Activated T-helper 1 cell treated with anti-CD3 and anti-CD28 coated beads, Interleukin-12 subunit alpha, Interleukin-12 subunit beta, Interleukin-2, Interleukin-4 antibody, amounts not matched to agents 30 ng/mL and 10 ng/mL and 1 ng/mL, durations not matched to agents 14 hours and 24 hours and 36 hours (primary cell): ENCODE results near the gene MCM5. TPM values are rescaled to one million over a fixed set of nuclear protein-coding genes. Genes with fewer than 3 reads are reported as not detected.

Source experiments
- DNase-seq: peaks from one replicate; pipeline ENCODE4 v3.0.0; 2021; ENCODE audit warnings: low spot score
- H3K27ac Mint-ChIP-seq: one replicate; pipeline ENCODE4 v1.8.0; 2021; ENCODE audit warnings: mild to moderate bottlenecking, mixed read lengths
- H3K27me3 Mint-ChIP-seq: one replicate; pipeline ENCODE4 v1.8.0; 2022; ENCODE audit warnings: mild to moderate bottlenecking, moderate library complexity, mixed read lengths; ENCODE audit not compliant: insufficient read depth
- H3K36me3 Mint-ChIP-seq: one replicate; pipeline ENCODE4 v1.8.0; 2021; ENCODE audit warnings: low read depth, mixed read lengths
- H3K4me1 Mint-ChIP-seq: one replicate; pipeline ENCODE4 v1.8.0; 2021; ENCODE audit warnings: low read depth, mixed read lengths
- H3K4me3 Mint-ChIP-seq: one replicate; pipeline ENCODE4 v1.8.0; 2021; ENCODE audit warnings: mild to moderate bottlenecking, moderate library complexity, mixed read lengths
- H3K9me3 Mint-ChIP-seq: one replicate; pipeline ENCODE4 v1.8.0; 2021; ENCODE audit warnings: mixed read lengths
- intact Hi-C: fragments of 100-400 bp; cut with micrococcal nuclease; formaldehyde crosslinking; loops from one replicate; pipeline ENCODE4 v1.15.1; 2024
- total RNA-seq: library from RNA; stranded (reverse); gene quantifications from 2 replicates; pipeline ENCODE4 v1.2.3, GENCODE V29; 2022

The MCM5 gene
- total RNA-seq, 1 donor from 2014 or later: 307 TPM

DNA sequence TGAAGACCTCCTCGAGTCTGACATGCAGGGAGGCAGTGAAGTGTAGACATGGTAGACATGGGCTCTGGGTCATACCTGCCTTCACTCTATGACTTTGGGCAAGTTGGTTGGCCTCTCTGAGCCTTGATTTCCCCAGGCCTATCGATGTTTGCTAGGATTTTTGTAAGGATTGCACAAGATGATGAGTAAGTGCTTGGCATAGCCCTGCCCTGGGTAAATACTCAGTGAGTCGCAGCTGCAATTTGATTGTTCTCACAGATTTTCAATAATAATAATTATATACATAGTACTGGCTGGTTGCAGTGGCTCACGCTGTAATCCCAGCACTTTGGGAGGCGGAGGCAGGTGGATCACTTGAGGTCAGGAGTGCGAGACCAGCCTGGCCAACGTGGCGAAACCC lies 18.1 kb downstream of the MCM5 start:
- no peaks in the 10 kb centered on the region for H3K27me3 Mint-ChIP-seq
- DNase-seq: no peak
- H3K36me3 Mint-ChIP-seq: peaks cover 47% of the 10 kb centered on the region

DNA sequence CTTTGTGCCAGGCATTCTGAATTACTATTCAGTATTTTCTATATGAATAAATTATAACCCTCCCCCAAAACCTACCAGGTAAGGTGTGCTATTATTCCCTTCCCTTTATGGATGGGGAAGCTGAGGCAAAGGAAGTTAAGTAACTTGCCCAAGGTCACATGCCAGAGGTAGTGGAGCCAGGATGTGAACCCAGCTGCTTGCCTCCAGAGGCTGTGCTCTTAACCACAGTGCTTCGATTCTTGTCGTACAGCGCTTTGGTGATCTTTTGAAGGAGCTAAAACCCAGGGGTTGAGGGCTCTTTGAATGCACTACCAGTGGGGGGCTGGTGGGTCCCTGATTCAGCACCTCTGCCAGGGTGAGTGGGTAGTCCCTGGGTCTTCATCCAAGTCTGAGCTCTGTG lies 18.8 kb downstream of the MCM5 start:
- H3K4me3 Mint-ChIP-seq: no peak overlapping the region
- no peaks in the 10 kb centered on the region for H3K4me1 Mint-ChIP-seq
- no peak overlapping the region for H3K27ac Mint-ChIP-seq
- no peak for DNase-seq
- H3K27me3 Mint-ChIP-seq: no peaks in the 10 kb centered on the region
- intact Hi-C loops: no loop called here
- no peaks in the 10 kb centered on the region for H3K9me3 Mint-ChIP-seq
- peaks cover 47% of the 10 kb centered on the region for H3K36me3 Mint-ChIP-seq

More for the DNA sequence above, 18.1 kb downstream of the MCM5 start:
- intact Hi-C loops: no loop called here
- no peaks in the 10 kb centered on the region for H3K4me1 Mint-ChIP-seq
- no peak overlapping the region for H3K27ac Mint-ChIP-seq
- H3K4me3 Mint-ChIP-seq: no peak overlapping the region
- no peaks in the 10 kb centered on the region for H3K9me3 Mint-ChIP-seq

DNA sequence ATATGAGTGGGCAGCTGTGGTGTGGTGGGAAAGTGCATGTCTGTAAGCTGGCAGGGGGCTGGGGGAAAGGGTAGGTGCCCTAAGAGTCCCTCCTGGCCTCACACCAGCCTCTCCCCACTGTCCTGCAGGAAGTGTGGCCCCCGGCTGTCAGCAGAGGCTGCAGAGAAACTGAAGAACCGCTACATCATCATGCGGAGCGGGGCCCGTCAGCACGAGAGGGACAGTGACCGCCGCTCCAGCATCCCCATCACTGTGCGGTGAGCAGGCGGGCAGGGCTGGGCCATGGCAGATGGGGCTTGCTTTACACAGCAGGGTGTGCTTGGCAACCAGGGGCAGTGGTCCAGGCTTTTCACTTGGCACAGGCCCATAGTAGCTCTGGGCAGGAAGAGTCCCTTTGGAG lies 19.8 kb downstream of the MCM5 start:
- intact Hi-C loops: no loop called here
- DNase-seq: no peak
- Mint-ChIP-seq H3K4me1 (no peaks in the 10 kb centered on the region), H3K9me3 (no peaks in the 10 kb centered on the region), H3K4me3 (no peak overlapping the region), H3K36me3 (peaks cover 52% of the 10 kb centered on the region), H3K27me3 (no peaks in the 10 kb centered on the region), H3K27ac (no peak overlapping the region)

DNA sequence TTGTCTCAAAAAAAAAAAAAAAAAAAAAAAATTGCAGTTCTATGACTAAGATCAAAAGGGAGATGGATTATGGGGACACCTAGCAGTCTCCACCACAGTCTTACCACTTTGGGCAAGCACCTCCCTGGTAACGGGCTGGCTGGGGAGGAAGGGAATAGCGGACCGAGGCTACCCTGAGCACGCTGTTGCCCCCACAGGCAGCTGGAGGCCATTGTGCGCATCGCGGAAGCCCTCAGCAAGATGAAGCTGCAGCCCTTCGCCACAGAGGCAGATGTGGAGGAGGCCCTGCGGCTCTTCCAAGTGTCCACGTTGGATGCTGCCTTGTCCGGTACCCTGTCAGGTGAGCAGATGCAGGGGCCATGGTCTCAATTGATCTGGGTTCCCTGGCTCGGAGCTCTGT lies 21.2 kb downstream of the MCM5 start:
- Mint-ChIP-seq H3K27me3 (no peaks in the 10 kb centered on the region), H3K36me3 (peaks cover 48% of the 10 kb centered on the region), H3K4me1 (no peaks in the 10 kb centered on the region), H3K9me3 (no peaks in the 10 kb centered on the region), H3K4me3 (no peak overlapping the region), H3K27ac (no peak overlapping the region)
- intact Hi-C loops: no loop called here
- no peak for DNase-seq

DNA sequence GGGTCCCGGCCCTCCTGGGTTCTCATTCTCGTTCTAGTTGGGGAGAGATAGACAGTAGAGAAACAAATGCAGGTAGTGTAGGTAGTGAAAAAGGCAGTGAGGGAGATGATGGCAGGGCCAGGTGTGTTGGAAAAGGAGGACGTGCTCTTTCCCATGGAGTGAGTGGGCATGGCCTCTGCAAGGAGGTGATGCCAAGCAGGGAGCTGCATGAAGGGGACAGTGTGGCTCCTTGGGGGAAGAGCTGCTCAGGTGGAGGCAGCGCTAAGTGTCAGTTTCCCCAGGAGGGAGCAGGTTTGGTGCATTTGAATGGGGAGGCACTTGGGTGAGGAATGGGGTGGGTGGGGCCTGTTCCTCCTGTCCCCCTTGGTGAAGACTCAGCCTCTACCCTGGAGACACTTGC lies 22.2 kb downstream of the MCM5 start:
- DNase-seq: no peak
- peaks cover 44% of the 10 kb centered on the region for H3K36me3 Mint-ChIP-seq
- H3K4me3 Mint-ChIP-seq: no peak overlapping the region
- no peaks in the 10 kb centered on the region for H3K27me3 Mint-ChIP-seq
- intact Hi-C loops: no loop called here
- H3K9me3 Mint-ChIP-seq: no peaks in the 10 kb centered on the region
- no peaks in the 10 kb centered on the region for H3K4me1 Mint-ChIP-seq
- H3K27ac Mint-ChIP-seq: no peak overlapping the region

DNA sequence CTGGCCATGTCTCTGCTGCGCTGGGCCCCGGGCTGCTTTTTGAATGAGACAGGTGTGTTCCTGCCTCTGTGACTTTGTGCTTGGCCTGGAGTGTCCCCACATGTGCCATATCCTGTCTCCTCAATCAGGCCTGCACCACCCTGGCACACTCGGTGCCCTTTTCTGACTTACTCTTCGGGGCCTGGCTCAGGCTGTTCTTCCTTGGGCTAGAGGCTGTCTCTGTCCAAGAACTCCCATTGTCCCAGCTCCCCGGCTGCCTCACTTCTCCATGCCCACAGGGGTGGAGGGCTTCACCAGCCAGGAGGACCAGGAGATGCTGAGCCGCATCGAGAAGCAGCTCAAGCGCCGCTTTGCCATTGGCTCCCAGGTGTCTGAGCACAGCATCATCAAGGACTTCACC lies 23.0 kb downstream of the MCM5 start:
- Mint-ChIP-seq H3K4me1 (no peaks in the 10 kb centered on the region), H3K9me3 (no peaks in the 10 kb centered on the region), H3K27ac (no peak overlapping the region), H3K36me3 (peaks cover 42% of the 10 kb centered on the region), H3K27me3 (no peaks in the 10 kb centered on the region), H3K4me3 (no peak overlapping the region)
- intact Hi-C loops: no loop called here
- no peak for DNase-seq

DNA sequence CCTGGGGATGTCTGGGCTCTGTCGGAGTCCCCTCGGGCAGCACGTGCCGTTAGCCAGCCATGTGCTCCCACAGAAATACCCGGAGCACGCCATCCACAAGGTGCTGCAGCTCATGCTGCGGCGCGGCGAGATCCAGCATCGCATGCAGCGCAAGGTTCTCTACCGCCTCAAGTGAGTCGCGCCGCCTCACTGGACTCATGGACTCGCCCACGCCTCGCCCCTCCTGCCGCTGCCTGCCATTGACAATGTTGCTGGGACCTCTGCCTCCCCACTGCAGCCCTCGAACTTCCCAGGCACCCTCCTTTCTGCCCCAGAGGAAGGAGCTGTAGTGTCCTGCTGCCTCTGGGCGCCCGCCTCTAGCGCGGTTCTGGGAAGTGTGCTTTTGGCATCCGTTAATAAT lies 24.1 kb downstream of the MCM5 start:
- H3K4me3 Mint-ChIP-seq: no peak overlapping the region
- no peaks in the 10 kb centered on the region for H3K4me1 Mint-ChIP-seq
- no peaks in the 10 kb centered on the region for H3K27me3 Mint-ChIP-seq
- H3K27ac Mint-ChIP-seq: peak overlapping the region; percentile 52
- peaks cover 38% of the 10 kb centered on the region for H3K36me3 Mint-ChIP-seq
- intact Hi-C loops: no loop called here
- no peak for DNase-seq
- H3K9me3 Mint-ChIP-seq: no peaks in the 10 kb centered on the region

DNA sequence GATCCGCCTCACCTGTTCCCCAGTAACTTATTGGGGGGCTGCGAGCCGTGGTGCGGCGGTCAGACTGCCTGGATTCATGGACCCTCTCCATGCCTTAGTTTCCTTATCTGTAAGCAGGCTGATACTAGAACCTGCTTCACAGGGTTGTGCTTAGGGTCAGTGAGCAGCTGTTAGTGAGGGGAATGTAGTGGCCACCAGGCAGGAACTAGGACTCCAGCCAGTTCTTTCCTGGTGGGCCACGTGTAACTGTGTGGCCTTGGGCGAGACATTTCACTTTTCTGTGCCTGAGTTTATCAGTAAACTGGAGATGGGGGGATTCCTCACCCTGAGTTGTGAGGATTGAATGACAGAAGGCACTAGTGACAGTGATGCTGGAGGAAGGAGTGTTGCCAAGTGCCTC lies 24.8 kb downstream of the MCM5 start:
- intact Hi-C loops: no loop called here
- no peaks in the 10 kb centered on the region for H3K4me1 Mint-ChIP-seq
- peaks cover 38% of the 10 kb centered on the region for H3K36me3 Mint-ChIP-seq

DNA sequence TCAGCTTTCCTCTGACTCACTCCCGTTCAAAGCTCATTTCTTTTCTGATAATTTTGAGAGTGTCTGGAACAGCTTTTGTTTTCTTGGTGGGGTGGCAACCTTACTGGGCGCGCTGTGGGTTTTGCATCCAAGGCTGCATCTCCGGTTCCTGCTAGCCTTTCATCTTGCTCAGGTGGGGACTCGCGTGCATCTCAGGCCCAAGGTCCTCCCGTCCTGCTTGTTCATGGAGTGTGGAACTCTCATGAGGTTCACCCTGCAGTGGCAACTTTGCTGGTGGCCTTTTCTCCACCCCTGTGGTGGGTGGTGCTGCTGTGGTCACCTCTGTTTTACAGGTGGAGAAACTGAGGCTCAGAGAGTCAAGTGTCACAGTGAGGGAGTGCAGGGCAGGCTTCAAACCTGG lies 25.6 kb downstream of the MCM5 start:
- Mint-ChIP-seq H3K27ac (no peak overlapping the region), H3K36me3 (peaks cover 42% of the 10 kb centered on the region), H3K4me3 (no peak overlapping the region), H3K27me3 (no peaks in the 10 kb centered on the region), H3K4me1 (no peaks in the 10 kb centered on the region), H3K9me3 (no peaks in the 10 kb centered on the region)
- intact Hi-C loops: no loop called here
- no peak for DNase-seq

More for the DNA sequence above, 24.8 kb downstream of the MCM5 start:
- Mint-ChIP-seq H3K27me3 (no peaks in the 10 kb centered on the region), H3K9me3 (no peaks in the 10 kb centered on the region), H3K27ac (no peak overlapping the region), H3K4me3 (no peak overlapping the region)
- DNase-seq: no peak

DNA sequence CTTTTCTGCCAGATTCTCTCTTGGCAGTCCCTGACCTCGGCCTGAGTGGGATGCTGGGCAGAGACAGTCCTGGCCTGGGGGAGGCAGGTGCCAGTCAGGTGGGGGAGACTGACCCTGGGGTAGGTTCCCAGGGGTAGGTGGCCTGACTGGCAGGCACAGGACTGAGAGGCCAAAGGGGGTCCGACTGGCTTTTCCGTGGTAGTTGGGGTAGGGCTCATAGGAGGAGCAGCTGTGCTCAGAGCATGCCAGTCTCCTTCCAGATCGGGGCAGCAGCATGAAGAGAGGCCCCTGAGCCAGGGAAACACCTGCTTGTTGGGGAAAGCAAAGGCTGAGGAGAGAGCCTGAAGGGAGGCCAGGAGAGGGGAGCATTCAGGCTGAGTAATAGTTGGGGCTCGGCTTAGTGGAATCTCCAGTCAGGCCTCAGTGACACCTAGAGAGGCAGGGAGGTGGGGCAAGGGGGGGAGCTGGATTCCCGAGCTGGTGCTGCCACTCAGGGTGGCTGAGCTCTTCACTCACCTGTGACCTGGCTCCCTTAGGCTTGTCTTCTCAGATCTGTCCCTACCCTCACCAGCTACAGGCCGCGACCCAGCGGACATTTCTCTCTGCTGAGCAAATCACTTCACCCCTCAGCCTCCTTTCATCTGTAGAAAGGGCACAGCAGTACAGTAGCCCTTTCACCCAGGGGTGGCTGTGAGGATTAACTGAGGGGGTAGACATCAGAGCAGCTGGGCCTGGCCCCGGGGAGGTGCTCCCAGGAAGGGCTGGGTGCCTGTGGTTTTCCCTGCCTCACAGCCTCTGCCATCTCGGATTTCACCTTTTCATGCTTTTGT lies 26.2 kb downstream of the MCM5 start:
- intact Hi-C loops: no loop called here
- Mint-ChIP-seq H3K36me3 (peaks cover 42% of the 10 kb centered on the region), H3K9me3 (no peaks in the 10 kb centered on the region), H3K4me1 (no peaks in the 10 kb centered on the region), H3K4me3 (no peak overlapping the region), H3K27ac (no peak overlapping the region), H3K27me3 (no peaks in the 10 kb centered on the region)
- DNase-seq: no peak

DNA sequence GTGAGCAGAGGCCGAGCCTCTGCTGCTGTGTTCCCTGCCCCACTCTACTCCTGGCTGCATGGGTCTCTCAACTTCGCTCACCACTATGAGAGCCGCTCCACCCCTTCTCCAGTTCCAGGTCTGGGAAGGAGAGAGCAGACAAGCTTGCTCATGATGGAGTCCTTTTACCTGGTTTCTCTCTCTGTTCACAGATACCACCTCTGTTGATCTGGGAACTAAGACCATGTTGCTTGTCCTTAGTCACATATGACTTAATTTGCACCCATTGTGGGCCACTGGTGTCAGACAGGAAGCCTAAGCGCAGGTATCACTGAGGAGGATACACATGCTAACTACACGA lies 26.8 kb downstream of the MCM5 start:
- no peak for DNase-seq

DNA sequence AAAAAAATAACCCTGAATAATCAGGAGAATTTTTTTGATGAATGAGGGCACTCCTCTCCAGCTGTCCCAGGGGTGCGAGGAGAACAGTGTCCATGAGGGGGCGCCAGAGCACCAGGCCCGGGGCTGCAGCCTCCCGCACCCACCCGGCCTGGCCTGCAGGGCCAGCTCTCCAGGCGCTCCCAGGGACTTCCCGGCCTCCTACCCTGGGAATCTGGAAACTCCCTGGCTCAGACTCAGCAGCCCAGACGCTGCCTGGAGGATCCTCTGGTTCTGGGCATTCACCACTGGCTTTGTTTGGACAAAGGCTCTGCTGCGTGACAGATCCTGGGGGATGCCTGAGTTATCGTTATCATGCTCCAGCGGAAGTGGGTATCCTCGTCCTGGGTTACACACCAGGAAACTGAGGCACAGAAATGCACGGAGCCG lies 31.0 kb downstream of the MCM5 start:
- no peaks in the 10 kb centered on the region for H3K4me1 Mint-ChIP-seq
- peaks cover 40% of the 10 kb centered on the region for H3K36me3 Mint-ChIP-seq
- intact Hi-C loops: loop anchor here (1.0 to 2.0 kb wide), 2 partner anchors 152 to 192 kb away; no protein-coding TSS in a partner anchor
- no peak overlapping the region for H3K27ac Mint-ChIP-seq
- H3K9me3 Mint-ChIP-seq: peaks cover 9% of the 10 kb centered on the region
- H3K4me3 Mint-ChIP-seq: no peak overlapping the region
- no peaks in the 10 kb centered on the region for H3K27me3 Mint-ChIP-seq
- peak; percentile 38 for DNase-seq

More for the DNA sequence above, 26.8 kb downstream of the MCM5 start:
- Mint-ChIP-seq H3K4me3 (no peak overlapping the region), H3K36me3 (peaks cover 43% of the 10 kb centered on the region), H3K27ac (no peak overlapping the region), H3K4me1 (no peaks in the 10 kb centered on the region), H3K9me3 (no peaks in the 10 kb centered on the region), H3K27me3 (no peaks in the 10 kb centered on the region)
- intact Hi-C loops: no loop called here

DNA sequence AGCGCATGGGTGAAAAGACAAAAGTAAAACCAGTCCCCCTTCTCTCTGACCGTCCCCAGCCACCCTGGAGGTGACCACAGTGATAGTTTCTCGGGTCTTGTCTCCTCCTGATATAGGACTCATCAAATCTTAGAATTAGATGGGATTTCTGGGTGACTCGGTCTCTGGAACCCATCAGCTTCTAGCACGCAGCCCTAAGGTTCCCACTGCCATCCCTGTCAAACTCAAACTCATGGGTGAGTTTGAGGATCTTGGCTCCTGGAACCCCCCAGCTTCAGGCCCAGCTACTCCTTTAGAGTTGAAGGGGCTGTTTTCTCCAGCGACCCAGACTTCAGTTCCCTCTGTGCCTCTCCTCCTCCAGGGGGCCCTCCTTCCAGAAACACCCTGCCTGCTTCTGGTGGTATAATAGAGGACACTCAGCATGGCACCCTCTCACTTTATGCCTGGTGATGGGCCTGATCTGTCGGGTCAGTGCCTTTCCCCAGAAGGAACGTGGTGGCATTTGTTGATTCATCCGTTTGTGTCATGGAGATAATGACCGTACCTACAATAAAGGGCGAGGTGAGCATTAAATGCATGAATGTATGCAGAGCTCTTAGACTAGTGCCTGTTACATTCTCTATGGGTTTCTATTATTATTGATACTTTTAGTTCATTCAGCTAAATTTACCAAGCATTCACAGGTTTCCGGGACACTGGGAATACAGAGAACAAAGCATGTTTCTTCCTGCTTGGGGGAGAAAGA lies 31.7 kb downstream of the MCM5 start:
- intact Hi-C loops: loop anchor here (2.0 kb wide), 1 partner anchor 151 kb away; no protein-coding TSS in a partner anchor
- no peaks in the 10 kb centered on the region for H3K27me3 Mint-ChIP-seq

More for the DNA sequence above, 31.7 kb downstream of the MCM5 start:
- Mint-ChIP-seq H3K36me3 (peaks cover 42% of the 10 kb centered on the region), H3K4me3 (no peak overlapping the region), H3K9me3 (peaks cover 9% of the 10 kb centered on the region), H3K4me1 (no peaks in the 10 kb centered on the region), H3K27ac (no peak overlapping the region)
- DNase-seq: no peak
